ENCODE results near the gene STIMATE.
A peak's percentile ranks its signal among the peaks of the same experiment; 100 is the strongest.

- TF ChIP-seq CTCF (IDR thresholded peaks at IDR 0.05 in 4 of 5, conservative IDR thresholded peaks at IDR 0.05 in 1 of 5) (peak; percentile 60 to 85 (median 71)), POLR2A (IDR thresholded peaks at IDR 0.05) (no peak)
These were observed 46.0 kb downstream of the STIMATE start for GRCh38 chr3:52851348-52851747.

Measured in gastrocnemius medialis (tissue), 4 donors.